ENCODE measurements around the gene CARS1.

- TF ChIP-seq CTCF (IDR thresholded peaks at IDR 0.05) (no peak), POLR2A (IDR thresholded peaks at IDR 0.05) (no peak), EP300 (IDR thresholded peaks at IDR 0.05) (no peak)
These were observed 104.9 kb downstream of the CARS1 start for GRCh38 chr11:2952290-2952689.

All from ovary (tissue), 3 donors.